Neural cell (in vitro differentiated cells): ENCODE measurements around the gene TCL1A. TPM values are rescaled to one million over a fixed set of nuclear protein-coding genes. Genes with fewer than 3 reads are reported as not detected.

ENCODE experiments used
- H2AFZ ChIP-seq: fragments of 200-600, 300-800 bp; sonication (generic), shearing (Covaris generic); 2 replicates; pipeline ENCODE4 v1.6.0; 2014; ENCODE audit warnings: low read depth, mild to moderate bottlenecking, antibody characterized with exemption, low read length, moderate library complexity
- H3F3A ChIP-seq: fragments of 200-600 bp; shearing (Covaris generic); 2 replicates; pipeline ENCODE4 v1.6.1; 2016; ENCODE audit warnings: mild to moderate bottlenecking, moderate library complexity, mixed read lengths, antibody characterized with exemption, low read length; ENCODE audit not compliant: insufficient read depth, poor library complexity, severe bottlenecking
- H3K27ac ChIP-seq: fragments of 200-600, 300-800 bp; sonication (generic), shearing (Covaris generic); 2 replicates; pipeline ENCODE4 v1.5.1; 2014; ENCODE audit warnings: mild to moderate bottlenecking, low read length, moderate library complexity
- H3K27me3 ChIP-seq: fragments of 300-800, 200-600 bp; sonication (generic), shearing (Covaris generic); 2 replicates; pipeline ENCODE4 v1.6.0; 2014; ENCODE audit warnings: mild to moderate bottlenecking, low read depth, low read length, moderate library complexity; ENCODE audit not compliant: insufficient read depth
- H3K36me3 ChIP-seq: fragments of 300-800, 200-600 bp; sonication (generic), shearing (Covaris generic); 2 replicates; pipeline ENCODE4 v1.5.1; 2014; ENCODE audit warnings: mild to moderate bottlenecking, antibody characterized with exemption, low read length, moderate library complexity; ENCODE audit not compliant: insufficient read depth
- H3K4me2 ChIP-seq: fragments of 300-800, 200-600 bp; sonication (generic), shearing (Covaris generic); 2 replicates; pipeline ENCODE4 v1.6.0; 2014; ENCODE audit warnings: mild to moderate bottlenecking, low read length
- H3K4me3 ChIP-seq: fragments of 300-800, 200-600 bp; sonication (generic), shearing (Covaris generic); 2 replicates; pipeline ENCODE4 v1.5.1; 2014; ENCODE audit warnings: mild to moderate bottlenecking, low read length, moderate library complexity
- H3K79me2 ChIP-seq: fragments of 200-600 bp; shearing (Covaris generic); replicated peaks from 2 replicates; pipeline ENCODE4 v1.6.0; 2014; ENCODE audit warnings: mild to moderate bottlenecking, low read length, moderate library complexity; ENCODE audit not compliant: insufficient read depth
- H3K9ac ChIP-seq: fragments of 300-800, 200-600 bp; sonication (generic), shearing (Covaris generic); 2 replicates; pipeline ENCODE4 v1.6.1; 2016; ENCODE audit warnings: mild to moderate bottlenecking, low read length, mixed read lengths
- H3K9me2 ChIP-seq: fragments of 200-600 bp; shearing (Covaris generic); 2 replicates; pipeline ENCODE4 v1.6.1; 2016; ENCODE audit warnings: mild to moderate bottlenecking, low read length, mixed read lengths; ENCODE audit not compliant: insufficient read depth
- H3K9me3 ChIP-seq: fragments of 200-600, 300-800 bp; sonication (generic), shearing (Covaris generic); 2 replicates; pipeline ENCODE4 v1.6.1; 2016; ENCODE audit warnings: mild to moderate bottlenecking, mixed run types, low read length, moderate library complexity, mixed read lengths
- H4K20me1 ChIP-seq: fragments of 200-600 bp; shearing (Covaris generic); 2 replicates; pipeline ENCODE4 v1.6.1; 2016; ENCODE audit warnings: mild to moderate bottlenecking, mixed run types; ENCODE audit not compliant: insufficient read depth
- CTCF ChIP-seq: fragments of 450-650 bp; IDR thresholded peaks from 2 replicates; pipeline ENCODE4 v1.5.1; 2014; ENCODE audit warnings: antibody characterized with exemption, mild to moderate bottlenecking, moderate library complexity; ENCODE audit not compliant: poor library complexity, severe bottlenecking
- EP300 ChIP-seq: fragments of 450-650 bp; conservative IDR thresholded peaks from 2 replicates; pipeline ENCODE4 v1.6.1; 2014; ENCODE audit warnings: antibody characterized with exemption, mild to moderate bottlenecking, moderate library complexity; ENCODE audit not compliant: poor library complexity, severe bottlenecking
- EZH2 ChIP-seq: fragments of 200-600, 300-800 bp; shearing (Covaris generic), sonication (generic); IDR thresholded peaks from 2 replicates; pipeline ENCODE4 v1.6.1; 2014; ENCODE audit warnings: antibody characterized with exemption, low read length, borderline replicate concordance, mild to moderate bottlenecking; ENCODE audit not compliant: insufficient read depth, poor library complexity, severe bottlenecking
- MXI1 ChIP-seq: fragments of 450-650 bp; conservative IDR thresholded peaks from 2 replicates; pipeline ENCODE4 v1.6.1; 2014; ENCODE audit warnings: antibody characterized with exemption, mild to moderate bottlenecking; ENCODE audit not compliant: poor library complexity, severe bottlenecking
- POLR2AphosphoS5 ChIP-seq: IDR thresholded peaks from 2 replicates; pipeline ENCODE4 v1.6.1; 2012
- RAD21 ChIP-seq: fragments of 450-650 bp; conservative IDR thresholded peaks from 2 replicates; pipeline ENCODE4 v1.6.1; 2014; ENCODE audit warnings: antibody characterized with exemption, mild to moderate bottlenecking, moderate library complexity
- SMC3 ChIP-seq: fragments of 450-650 bp; conservative IDR thresholded peaks from 2 replicates; pipeline ENCODE4 v1.6.1; 2014; ENCODE audit warnings: antibody characterized with exemption, mild to moderate bottlenecking, moderate library complexity; ENCODE audit not compliant: poor library complexity
- TAF1 ChIP-seq: IDR thresholded peaks from 2 replicates; pipeline ENCODE4 v1.6.1; 2012; ENCODE audit warnings: low read depth
- polyA plus RNA-seq: library from polyadenylated mRNA; depleted of rRNA; stranded (reverse); fragments of >200 nt; gene quantifications from 2 replicates; pipeline ENCODE4 v1.2.3, GENCODE V29; 2014
- TF ChIP-seq, protein P1 (sequence below): IDR thresholded peaks from 2 replicates; pipeline ENCODE4 v1.6.1; 2012; ENCODE audit warnings: borderline replicate concordance

TCL1A gene
- polyA plus RNA-seq, 1 donor from 2014 or later, result not detected

DNA sequence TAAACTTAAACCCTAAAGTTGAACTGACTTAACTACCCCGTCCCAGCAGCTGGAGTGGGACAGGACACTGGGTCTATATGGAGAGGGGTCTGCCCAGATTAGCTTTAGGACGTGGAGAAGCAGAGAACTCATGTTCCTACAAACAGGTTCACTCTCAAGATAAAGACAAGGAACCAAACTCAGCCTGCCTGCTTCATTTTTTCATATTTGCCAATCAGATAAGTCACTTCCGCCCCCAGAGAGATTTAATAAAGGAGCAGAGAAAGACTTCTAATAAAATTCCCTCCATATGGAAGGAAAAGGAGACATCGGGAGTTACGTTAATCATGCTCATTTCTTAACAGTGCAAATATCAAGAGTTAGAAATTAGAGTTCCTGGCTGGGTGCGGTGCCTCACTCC, 42.2 kb upstream of the TCL1A start:
- Histone ChIP-seq H3K9me3 (no peaks in the 10 kb centered on the region), H3K79me2 (no peaks in the 10 kb centered on the region), H3K36me3 (no peaks in the 10 kb centered on the region), H3K27me3 (no peaks in the 10 kb centered on the region), H3K4me2 (no peak overlapping the region), H4K20me1 (no peaks in the 10 kb centered on the region), H3K4me3 (no peak overlapping the region), H3K9ac (no peak overlapping the region), H3F3A (no peaks in the 10 kb centered on the region), H3K27ac (no peak overlapping the region), H2AFZ (no peak overlapping the region), H3K9me2 (no peaks in the 10 kb centered on the region)
- no peak for TF ChIP-seq TAF1
- TF ChIP-seq EZH2, result no peak
- TF ChIP-seq EP300, result no peak
- TF ChIP-seq MXI1, result no peak
- no peak for TF ChIP-seq SMC3
- TF ChIP-seq, protein P1, sequence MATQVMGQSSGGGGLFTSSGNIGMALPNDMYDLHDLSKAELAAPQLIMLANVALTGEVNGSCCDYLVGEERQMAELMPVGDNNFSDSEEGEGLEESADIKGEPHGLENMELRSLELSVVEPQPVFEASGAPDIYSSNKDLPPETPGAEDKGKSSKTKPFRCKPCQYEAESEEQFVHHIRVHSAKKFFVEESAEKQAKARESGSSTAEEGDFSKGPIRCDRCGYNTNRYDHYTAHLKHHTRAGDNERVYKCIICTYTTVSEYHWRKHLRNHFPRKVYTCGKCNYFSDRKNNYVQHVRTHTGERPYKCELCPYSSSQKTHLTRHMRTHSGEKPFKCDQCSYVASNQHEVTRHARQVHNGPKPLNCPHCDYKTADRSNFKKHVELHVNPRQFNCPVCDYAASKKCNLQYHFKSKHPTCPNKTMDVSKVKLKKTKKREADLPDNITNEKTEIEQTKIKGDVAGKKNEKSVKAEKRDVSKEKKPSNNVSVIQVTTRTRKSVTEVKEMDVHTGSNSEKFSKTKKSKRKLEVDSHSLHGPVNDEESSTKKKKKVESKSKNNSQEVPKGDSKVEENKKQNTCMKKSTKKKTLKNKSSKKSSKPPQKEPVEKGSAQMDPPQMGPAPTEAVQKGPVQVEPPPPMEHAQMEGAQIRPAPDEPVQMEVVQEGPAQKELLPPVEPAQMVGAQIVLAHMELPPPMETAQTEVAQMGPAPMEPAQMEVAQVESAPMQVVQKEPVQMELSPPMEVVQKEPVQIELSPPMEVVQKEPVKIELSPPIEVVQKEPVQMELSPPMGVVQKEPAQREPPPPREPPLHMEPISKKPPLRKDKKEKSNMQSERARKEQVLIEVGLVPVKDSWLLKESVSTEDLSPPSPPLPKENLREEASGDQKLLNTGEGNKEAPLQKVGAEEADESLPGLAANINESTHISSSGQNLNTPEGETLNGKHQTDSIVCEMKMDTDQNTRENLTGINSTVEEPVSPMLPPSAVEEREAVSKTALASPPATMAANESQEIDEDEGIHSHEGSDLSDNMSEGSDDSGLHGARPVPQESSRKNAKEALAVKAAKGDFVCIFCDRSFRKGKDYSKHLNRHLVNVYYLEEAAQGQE, result no peak
- TF ChIP-seq CTCF, result no peak
- no peak for TF ChIP-seq RAD21
- no peak for TF ChIP-seq POLR2AphosphoS5

GRCh38 chr14:95741781-95742180, 27.9 kb upstream of the TCL1A start:
- no peaks in the 10 kb centered on the region for H4K20me1 ChIP-seq
- no peak overlapping the region for H2AFZ ChIP-seq
- H3K9me2 ChIP-seq, result no peaks in the 10 kb centered on the region
- H3K36me3 ChIP-seq, result no peaks in the 10 kb centered on the region
- H3K4me3 ChIP-seq, result no peak overlapping the region
- no peak overlapping the region for H3K9ac ChIP-seq
- no peaks in the 10 kb centered on the region for H3F3A ChIP-seq
- no peak overlapping the region for H3K27ac ChIP-seq
- H3K27me3 ChIP-seq, result no peaks in the 10 kb centered on the region
- no peak for TF ChIP-seq MXI1
- no peak for TF ChIP-seq TAF1
- TF ChIP-seq EZH2, result no peak
- TF ChIP-seq POLR2AphosphoS5, result no peak
- TF ChIP-seq EP300, result no peak
- no peak for TF ChIP-seq CTCF
- TF ChIP-seq, protein P1, result no peak
- no peak for TF ChIP-seq RAD21
- TF ChIP-seq SMC3, result no peak
- H3K79me2 ChIP-seq, result no peaks in the 10 kb centered on the region
- H3K9me3 ChIP-seq, result no peaks in the 10 kb centered on the region
- no peak overlapping the region for H3K4me2 ChIP-seq
